ENCODE data around the gene UBL4A. TPM values are rescaled to one million over a fixed set of nuclear protein-coding genes. Genes with fewer than 3 reads are reported as not detected.

UBL4A gene
- total and polyA plus RNA-seq, 2 of the 13 experiments (the other 11 are each of a cell fraction or from before 2014, with no cell fraction given) = 16.8 to 25.5 TPM

- TF ChIP-seq ZNF253 (CRISPR knock-in tag; IDR thresholded peaks at IDR 0.05; ENCODE audit: borderline replicate concordance) = no peak
- no peak for TF ChIP-seq U2AF2 (IDR thresholded peaks at IDR 0.05; ENCODE audit: low read depth, low read length)
- TF ChIP-seq ZNF337 (CRISPR knock-in tag; IDR thresholded peaks at IDR 0.05; ENCODE audit: borderline replicate concordance, low read depth) = no peak
- TF ChIP-seq ZNF639 (CRISPR knock-in tag; conservative IDR thresholded peaks at IDR 0.05) = no peak
- no peak for TF ChIP-seq ESRRA (CRISPR knock-in tag; IDR thresholded peaks at IDR 0.05; ENCODE audit: low read depth)
- TF ChIP-seq ZNF672 (CRISPR knock-in tag; IDR thresholded peaks at IDR 0.05) = no peak
- no peak for TF ChIP-seq ZNF383 (CRISPR knock-in tag; IDR thresholded peaks at IDR 0.05; ENCODE audit: borderline replicate concordance)
- no peak for TF ChIP-seq DMTF1 (CRISPR knock-in tag; IDR thresholded peaks at IDR 0.05)
- no peak for TF ChIP-seq ZNF143 (CRISPR knock-in tag; IDR thresholded peaks at IDR 0.05)
- TF ChIP-seq HOXA3 (CRISPR knock-in tag; IDR thresholded peaks at IDR 0.05) = peak; percentile 59; the same call in 1 of the 2 replicates
- TF ChIP-seq XBP1 (CRISPR knock-in tag; IDR thresholded peaks at IDR 0.05) = no peak
- TF ChIP-seq, protein P1, sequence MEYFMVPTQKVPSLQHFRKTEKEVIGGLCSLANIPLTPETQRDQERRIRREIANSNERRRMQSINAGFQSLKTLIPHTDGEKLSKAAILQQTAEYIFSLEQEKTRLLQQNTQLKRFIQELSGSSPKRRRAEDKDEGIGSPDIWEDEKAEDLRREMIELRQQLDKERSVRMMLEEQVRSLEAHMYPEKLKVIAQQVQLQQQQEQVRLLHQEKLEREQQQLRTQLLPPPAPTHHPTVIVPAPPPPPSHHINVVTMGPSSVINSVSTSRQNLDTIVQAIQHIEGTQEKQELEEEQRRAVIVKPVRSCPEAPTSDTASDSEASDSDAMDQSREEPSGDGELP (IDR thresholded peaks at IDR 0.05; ENCODE audit: borderline replicate concordance, low read depth) = peak; percentile 36; the same call in 1 of the 2 replicates
- TF ChIP-seq SNAPC5 (CRISPR knock-in tag; IDR thresholded peaks at IDR 0.05; ENCODE audit: borderline replicate concordance) = peak; percentile 45; the same call in 1 of the 2 replicates
- 0 out of 2 replicates have a peak, but pooled peaks have one; percentile 80 for TF ChIP-seq SRY (CRISPR knock-in tag; IDR thresholded peaks at IDR 0.05)
- TF ChIP-seq CERS6 (CRISPR knock-in tag; IDR thresholded peaks at IDR 0.05) = no peak
- TF ChIP-seq RERE (CRISPR knock-in tag; IDR thresholded peaks at IDR 0.05; ENCODE audit: low read depth) = no peak
- no peak for TF ChIP-seq ZNF761 (CRISPR knock-in tag; conservative IDR thresholded peaks at IDR 0.05)
Measured at GRCh38 chrX:154478728-154479622, 7.4 kb downstream of the UBL4A start, which contains the start of gene LAGE3 (continued).
